GM12878 (cell line): ENCODE data around the gene UTP20.

Experiments
- ATF3 ChIP-seq: IDR thresholded peaks from 2 replicates; pipeline ENCODE4 v1.6.1; 2011; ENCODE audit warnings: low read depth, mild to moderate bottlenecking, low read length, moderate library complexity, borderline replicate concordance; ENCODE audit errors: extremely low read depth
- CTCF ChIP-seq, 3 experiments: IDR thresholded peaks in 2 of 3; conservative IDR thresholded peaks in 1 of 3; 2 replicates each; pipeline ENCODE4 v1.5.1; 2011; ENCODE audit warnings: low read depth in 3 of 3, low read length in 3 of 3, mild to moderate bottlenecking in 3 of 3, control low read depth in 2 of 3, moderate library complexity in 2 of 3, inconsistent platforms in 1 of 3, mixed read lengths in 1 of 3; ENCODE audit not compliant: control insufficient read depth in 2 of 3, insufficient read depth in 1 of 3; ENCODE audit errors: extremely low read depth in 1 of 3
- IKZF2 ChIP-seq, 2 experiments: fragments of 450-650 bp; IDR thresholded peaks; 2 replicates each; pipeline ENCODE4 v1.6.1; 2017; ENCODE audit warnings: mild to moderate bottlenecking in 2 of 2, moderate library complexity in 2 of 2
- NKRF ChIP-seq: fragments of 450-650 bp; conservative IDR thresholded peaks from 2 replicates; pipeline ENCODE4 v1.6.1; 2017; ENCODE audit warnings: mild to moderate bottlenecking, moderate library complexity
- NR2C1 ChIP-seq: fragments of 450-650 bp; IDR thresholded peaks from 2 replicates; pipeline ENCODE4 v1.6.1; 2017; ENCODE audit warnings: antibody characterized with exemption, mild to moderate bottlenecking, moderate library complexity
- NRF1 ChIP-seq: conservative IDR thresholded peaks from 2 replicates; pipeline ENCODE4 v1.6.1; 2011; ENCODE audit warnings: mild to moderate bottlenecking, low read depth, low read length, improper control_type of control experiment
- POLR2AphosphoS2 ChIP-seq: IDR thresholded peaks from 2 replicates; pipeline ENCODE4 v1.6.1; 2011; ENCODE audit warnings: low read depth, mild to moderate bottlenecking, low read length, improper control_type of control experiment, moderate library complexity
- REST ChIP-seq: IDR thresholded peaks from 2 replicates; pipeline ENCODE4 v1.6.1; 2012; ENCODE audit warnings: mild to moderate bottlenecking, low read depth, low read length
- ZNF687 ChIP-seq: fragments of 450-650 bp; IDR thresholded peaks from 2 replicates; pipeline ENCODE4 v1.6.1; 2017; ENCODE audit warnings: mild to moderate bottlenecking, moderate library complexity
- TF ChIP-seq, protein P1 (sequence below): IDR thresholded peaks from 2 replicates; pipeline ENCODE4 v1.6.1; 2012; ENCODE audit warnings: low read depth, low read length, improper control_type of control experiment

DNA sequence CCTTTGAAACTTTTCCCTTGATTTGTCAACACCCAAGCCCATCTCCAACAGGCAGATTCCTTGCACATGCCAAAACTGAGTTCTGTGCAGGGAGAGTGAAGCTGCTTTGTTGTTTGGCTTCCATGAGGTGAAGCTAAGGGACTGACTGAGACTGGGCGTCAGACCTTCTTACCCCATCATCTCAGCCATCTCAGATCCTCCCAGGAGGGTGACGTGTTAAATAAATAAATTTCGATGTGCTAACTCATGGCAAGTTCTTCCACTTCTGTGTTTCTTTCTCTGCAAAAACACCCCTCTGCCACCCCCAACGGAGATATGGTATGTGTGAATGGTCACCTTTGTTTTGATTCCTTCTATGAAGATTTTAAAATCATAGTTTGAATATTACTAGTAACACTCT is 17.8 kb downstream of the UTP20 start:
- TF ChIP-seq ATF3 (no peak), POLR2AphosphoS2 (no peak), NRF1 (no peak), ZNF687 (no peak), CTCF (IDR thresholded peaks at IDR 0.05 in 2 of 3, conservative IDR thresholded peaks at IDR 0.05 in 1 of 3; ENCODE audit: control insufficient read depth in 2 of 3, extremely low read depth in 1 of 3, insufficient read depth in 1 of 3, low read depth in 3 of 3, low read length in 3 of 3) (no peak), REST (no peak), IKZF2 (IDR thresholded peaks at IDR 0.05) (no peak), NKRF (no peak), NR2C1 (no peak)
- TF ChIP-seq, protein P1, sequence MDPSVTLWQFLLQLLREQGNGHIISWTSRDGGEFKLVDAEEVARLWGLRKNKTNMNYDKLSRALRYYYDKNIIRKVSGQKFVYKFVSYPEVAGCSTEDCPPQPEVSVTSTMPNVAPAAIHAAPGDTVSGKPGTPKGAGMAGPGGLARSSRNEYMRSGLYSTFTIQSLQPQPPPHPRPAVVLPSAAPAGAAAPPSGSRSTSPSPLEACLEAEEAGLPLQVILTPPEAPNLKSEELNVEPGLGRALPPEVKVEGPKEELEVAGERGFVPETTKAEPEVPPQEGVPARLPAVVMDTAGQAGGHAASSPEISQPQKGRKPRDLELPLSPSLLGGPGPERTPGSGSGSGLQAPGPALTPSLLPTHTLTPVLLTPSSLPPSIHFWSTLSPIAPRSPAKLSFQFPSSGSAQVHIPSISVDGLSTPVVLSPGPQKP, result no peak
